Endothelial cell (in vitro differentiated cells): ENCODE data around the gene TTC38. TPM values are rescaled to one million over a fixed set of nuclear protein-coding genes. Genes with fewer than 3 reads are reported as not detected.

Experiments
- DNase-seq: peaks from one replicate; pipeline ENCODE4 v3.0.0; 2021; ENCODE audit warnings: low spot score
- H3K27ac Mint-ChIP-seq: one replicate; pipeline ENCODE4 v1.8.0; 2021; ENCODE audit warnings: mixed read lengths, inconsistent platforms; ENCODE audit not compliant: unreplicated experiment
- H3K27me3 Mint-ChIP-seq: one replicate; pipeline ENCODE4 v1.8.0; 2021; ENCODE audit warnings: mild to moderate bottlenecking, moderate library complexity, mixed read lengths, inconsistent platforms; ENCODE audit not compliant: unreplicated experiment
- H3K36me3 Mint-ChIP-seq: one replicate; pipeline ENCODE4 v1.8.0; 2021; ENCODE audit warnings: mild to moderate bottlenecking, low read depth, mixed read lengths, inconsistent platforms; ENCODE audit not compliant: unreplicated experiment
- H3K4me1 Mint-ChIP-seq: one replicate; pipeline ENCODE4 v1.8.0; 2021; ENCODE audit warnings: mild to moderate bottlenecking, mixed read lengths, inconsistent platforms; ENCODE audit not compliant: unreplicated experiment
- H3K4me3 Mint-ChIP-seq: one replicate; pipeline ENCODE4 v1.8.0; 2021; ENCODE audit warnings: mild to moderate bottlenecking, mixed read lengths, inconsistent platforms; ENCODE audit not compliant: unreplicated experiment
- H3K9me3 Mint-ChIP-seq: one replicate; pipeline ENCODE4 v1.8.0; 2021; ENCODE audit warnings: mixed read lengths, inconsistent platforms; ENCODE audit not compliant: unreplicated experiment
- total RNA-seq: library from RNA; stranded (reverse); fragmentation: NEBNext Ultra II Directional; extraction: Animal tissue kit (Norgen Biotek cat#: 25700); gene quantifications from one replicate; pipeline ENCODE4 v1.2.1, GENCODE V29; 2021; ENCODE audit not compliant: unreplicated experiment
- TF ChIP-seq, protein P1 (sequence below): fragments of 200-600 bp; sonication (generic); IDR thresholded peaks from one replicate; pipeline ENCODE4 v1.5.0; 2021; ENCODE audit warnings: antibody characterized with exemption; ENCODE audit not compliant: unreplicated experiment

Gene TTC38
- total RNA-seq, 1 donor from 2014 or later: 24.6 TPM

DNA sequence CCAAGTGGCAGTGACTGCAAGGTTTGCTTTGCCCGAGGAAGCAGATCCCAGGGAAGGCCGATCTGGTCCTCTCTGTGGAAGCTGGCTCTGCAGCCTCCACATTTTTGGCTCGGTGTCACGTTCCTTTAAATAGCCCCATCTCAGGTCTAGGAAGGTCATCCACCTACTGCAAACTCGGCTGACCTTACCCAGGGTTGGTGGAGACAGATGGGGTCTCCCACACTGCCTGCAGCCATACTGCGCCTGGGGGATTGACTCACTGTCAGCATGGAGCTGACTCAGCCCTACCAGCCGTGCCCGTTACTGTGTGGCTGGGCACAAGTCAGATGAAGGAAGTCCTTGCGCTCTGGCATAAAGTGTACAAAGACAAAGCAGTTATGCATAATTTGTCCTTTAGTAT lies 34.6 kb upstream of the TTC38 start:
- H3K36me3 Mint-ChIP-seq: peaks cover 5% of the 10 kb centered on the region
- no peaks in the 10 kb centered on the region for H3K4me1 Mint-ChIP-seq
- DNase-seq: no peak
- H3K27ac Mint-ChIP-seq: no peak overlapping the region
- H3K27me3 Mint-ChIP-seq: no peaks in the 10 kb centered on the region
- no peaks in the 10 kb centered on the region for H3K9me3 Mint-ChIP-seq
- TF ChIP-seq, protein P1, sequence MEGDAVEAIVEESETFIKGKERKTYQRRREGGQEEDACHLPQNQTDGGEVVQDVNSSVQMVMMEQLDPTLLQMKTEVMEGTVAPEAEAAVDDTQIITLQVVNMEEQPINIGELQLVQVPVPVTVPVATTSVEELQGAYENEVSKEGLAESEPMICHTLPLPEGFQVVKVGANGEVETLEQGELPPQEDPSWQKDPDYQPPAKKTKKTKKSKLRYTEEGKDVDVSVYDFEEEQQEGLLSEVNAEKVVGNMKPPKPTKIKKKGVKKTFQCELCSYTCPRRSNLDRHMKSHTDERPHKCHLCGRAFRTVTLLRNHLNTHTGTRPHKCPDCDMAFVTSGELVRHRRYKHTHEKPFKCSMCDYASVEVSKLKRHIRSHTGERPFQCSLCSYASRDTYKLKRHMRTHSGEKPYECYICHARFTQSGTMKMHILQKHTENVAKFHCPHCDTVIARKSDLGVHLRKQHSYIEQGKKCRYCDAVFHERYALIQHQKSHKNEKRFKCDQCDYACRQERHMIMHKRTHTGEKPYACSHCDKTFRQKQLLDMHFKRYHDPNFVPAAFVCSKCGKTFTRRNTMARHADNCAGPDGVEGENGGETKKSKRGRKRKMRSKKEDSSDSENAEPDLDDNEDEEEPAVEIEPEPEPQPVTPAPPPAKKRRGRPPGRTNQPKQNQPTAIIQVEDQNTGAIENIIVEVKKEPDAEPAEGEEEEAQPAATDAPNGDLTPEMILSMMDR: no peak
- H3K4me3 Mint-ChIP-seq: no peak overlapping the region

DNA sequence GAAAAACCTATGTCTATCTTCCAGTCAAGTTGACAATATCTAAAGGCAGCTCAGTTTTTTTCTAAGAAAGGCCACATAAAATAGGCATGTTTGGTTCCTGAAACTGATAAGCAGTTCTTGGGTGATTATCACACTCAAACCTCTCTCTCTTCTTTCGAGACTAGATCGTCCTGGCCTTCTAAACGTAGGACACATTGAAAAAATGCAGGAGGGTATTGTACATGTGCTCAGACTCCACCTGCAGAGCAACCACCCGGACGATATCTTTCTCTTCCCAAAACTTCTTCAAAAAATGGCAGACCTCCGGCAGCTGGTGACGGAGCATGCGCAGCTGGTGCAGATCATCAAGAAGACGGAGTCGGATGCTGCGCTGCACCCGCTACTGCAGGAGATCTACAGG lies 32.8 kb upstream of the TTC38 start:
- peaks cover 8% of the 10 kb centered on the region for H3K36me3 Mint-ChIP-seq
- no peak overlapping the region for H3K4me3 Mint-ChIP-seq
- no peaks in the 10 kb centered on the region for H3K4me1 Mint-ChIP-seq
- no peaks in the 10 kb centered on the region for H3K9me3 Mint-ChIP-seq
- no peak overlapping the region for H3K27ac Mint-ChIP-seq
- DNase-seq: no peak
- no peaks in the 10 kb centered on the region for H3K27me3 Mint-ChIP-seq
- TF ChIP-seq, protein P1: no peak

DNA sequence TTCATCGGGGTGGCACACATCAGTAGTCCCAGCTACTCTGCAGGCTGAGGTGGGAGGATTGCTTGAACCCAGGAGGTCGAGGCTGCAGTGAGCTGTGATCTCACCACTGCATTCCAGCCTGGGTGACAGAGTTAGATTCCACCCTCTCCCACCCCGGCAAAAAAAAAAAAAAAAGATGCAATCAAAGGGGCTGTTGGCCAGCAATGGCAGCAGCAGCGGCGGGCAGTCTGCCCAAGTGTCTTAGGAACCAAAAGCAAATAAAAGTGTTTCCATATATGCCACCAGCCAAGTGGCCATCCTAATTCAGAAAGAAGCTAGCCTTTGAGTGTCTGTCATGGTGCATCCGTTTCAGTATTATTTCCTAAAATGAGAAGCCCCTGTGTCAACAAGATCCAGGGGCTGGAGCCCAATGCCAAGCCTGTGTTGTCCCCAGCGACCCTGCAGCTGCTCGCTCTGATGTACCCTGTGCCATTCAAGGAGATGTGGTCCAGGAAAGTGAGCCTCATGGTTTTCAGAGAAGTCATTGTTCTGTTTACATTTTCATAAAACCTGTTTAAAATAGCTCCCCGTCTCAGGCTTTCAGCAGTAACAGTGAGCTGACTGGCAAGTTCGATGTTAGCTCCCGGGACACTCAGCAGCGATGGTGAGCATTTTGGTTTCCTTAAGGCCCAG lies 30.2 kb upstream of the TTC38 start:
- TF ChIP-seq, protein P1: no peak
- no peak for DNase-seq
- H3K36me3 Mint-ChIP-seq: peaks cover 8% of the 10 kb centered on the region
- H3K9me3 Mint-ChIP-seq: no peaks in the 10 kb centered on the region
- H3K27ac Mint-ChIP-seq: no peak overlapping the region
- H3K4me1 Mint-ChIP-seq: no peaks in the 10 kb centered on the region
- H3K27me3 Mint-ChIP-seq: no peaks in the 10 kb centered on the region
- peak overlapping the region; percentile 15 for H3K4me3 Mint-ChIP-seq

DNA sequence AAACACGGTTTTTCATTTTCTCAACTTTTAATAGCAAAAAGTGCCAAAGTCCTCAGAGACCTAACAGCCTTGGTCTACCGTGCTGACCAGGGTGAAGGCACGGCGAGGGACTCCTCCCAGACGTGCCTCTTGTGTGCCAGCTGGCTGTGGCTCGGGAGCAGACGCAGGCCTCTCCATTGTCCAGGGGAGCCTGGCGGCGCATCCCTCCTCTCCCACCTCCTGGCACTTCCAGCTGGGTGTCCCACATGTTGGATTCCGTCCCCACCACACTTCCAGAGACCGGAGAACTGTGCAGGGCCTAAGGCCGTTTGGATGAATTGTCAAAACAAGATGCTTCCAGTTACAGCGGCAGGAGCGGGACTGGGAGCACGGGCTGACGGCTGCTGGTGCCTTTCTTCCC lies 29.3 kb upstream of the TTC38 start:
- H3K27ac Mint-ChIP-seq: no peak overlapping the region

More for the DNA sequence above, 29.3 kb upstream of the TTC38 start:
- TF ChIP-seq, protein P1: no peak
- no peaks in the 10 kb centered on the region for H3K27me3 Mint-ChIP-seq
- no peaks in the 10 kb centered on the region for H3K9me3 Mint-ChIP-seq
- peaks cover 8% of the 10 kb centered on the region for H3K36me3 Mint-ChIP-seq
- DNase-seq: no peak
- no peaks in the 10 kb centered on the region for H3K4me1 Mint-ChIP-seq
- H3K4me3 Mint-ChIP-seq: no peak overlapping the region
